Measurements from ENCODE around the gene SENP3. TPM values are rescaled to one million over a fixed set of nuclear protein-coding genes. Genes with fewer than 3 reads are reported as not detected.

Gene SENP3
- total and polyA plus RNA-seq, 2 of the 13 experiments (the other 11 are each of a cell fraction or from before 2014, with no cell fraction given), result 55.8 to 75.4 TPM

- TF ChIP-seq, protein P1, sequence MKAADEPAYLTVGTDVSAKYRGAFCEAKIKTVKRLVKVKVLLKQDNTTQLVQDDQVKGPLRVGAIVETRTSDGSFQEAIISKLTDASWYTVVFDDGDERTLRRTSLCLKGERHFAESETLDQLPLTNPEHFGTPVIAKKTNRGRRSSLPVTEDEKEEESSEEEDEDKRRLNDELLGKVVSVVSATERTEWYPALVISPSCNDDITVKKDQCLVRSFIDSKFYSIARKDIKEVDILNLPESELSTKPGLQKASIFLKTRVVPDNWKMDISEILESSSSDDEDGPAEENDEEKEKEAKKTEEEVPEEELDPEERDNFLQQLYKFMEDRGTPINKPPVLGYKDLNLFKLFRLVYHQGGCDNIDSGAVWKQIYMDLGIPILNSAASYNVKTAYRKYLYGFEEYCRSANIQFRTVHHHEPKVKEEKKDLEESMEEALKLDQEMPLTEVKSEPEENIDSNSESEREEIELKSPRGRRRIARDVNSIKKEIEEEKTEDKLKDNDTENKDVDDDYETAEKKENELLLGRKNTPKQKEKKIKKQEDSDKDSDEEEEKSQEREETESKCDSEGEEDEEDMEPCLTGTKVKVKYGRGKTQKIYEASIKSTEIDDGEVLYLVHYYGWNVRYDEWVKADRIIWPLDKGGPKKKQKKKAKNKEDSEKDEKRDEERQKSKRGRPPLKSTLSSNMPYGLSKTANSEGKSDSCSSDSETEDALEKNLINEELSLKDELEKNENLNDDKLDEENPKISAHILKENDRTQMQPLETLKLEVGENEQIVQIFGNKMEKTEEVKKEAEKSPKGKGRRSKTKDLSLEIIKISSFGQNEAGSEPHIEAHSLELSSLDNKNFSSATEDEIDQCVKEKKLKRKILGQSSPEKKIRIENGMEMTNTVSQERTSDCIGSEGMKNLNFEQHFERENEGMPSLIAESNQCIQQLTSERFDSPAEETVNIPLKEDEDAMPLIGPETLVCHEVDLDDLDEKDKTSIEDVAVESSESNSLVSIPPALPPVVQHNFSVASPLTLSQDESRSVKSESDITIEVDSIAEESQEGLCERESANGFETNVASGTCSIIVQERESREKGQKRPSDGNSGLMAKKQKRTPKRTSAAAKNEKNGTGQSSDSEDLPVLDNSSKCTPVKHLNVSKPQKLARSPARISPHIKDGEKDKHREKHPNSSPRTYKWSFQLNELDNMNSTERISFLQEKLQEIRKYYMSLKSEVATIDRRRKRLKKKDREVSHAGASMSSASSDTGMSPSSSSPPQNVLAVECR (CRISPR knock-in tag; IDR thresholded peaks at IDR 0.05; ENCODE audit: borderline replicate concordance), result peak; percentile 89
- TF ChIP-seq SRSF4 (IDR thresholded peaks at IDR 0.05; ENCODE audit: low read depth, low read length, poor library complexity, severe bottlenecking), result no peak
- TF ChIP-seq ATF7-NPFF (CRISPR knock-in tag; IDR thresholded peaks at IDR 0.05; ENCODE audit: low read depth), result peak; percentile 68
- TF ChIP-seq, protein P2, sequence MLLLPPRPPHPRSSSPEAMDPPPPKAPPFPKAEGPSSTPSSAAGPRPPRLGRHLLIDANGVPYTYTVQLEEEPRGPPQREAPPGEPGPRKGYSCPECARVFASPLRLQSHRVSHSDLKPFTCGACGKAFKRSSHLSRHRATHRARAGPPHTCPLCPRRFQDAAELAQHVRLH (CRISPR knock-in tag; IDR thresholded peaks at IDR 0.05; ENCODE audit: borderline replicate concordance, low read depth), result peak; percentile 85; the same call in 1 of the 2 replicates
- peak; percentile 30 for TF ChIP-seq MIXL1 (CRISPR knock-in tag; IDR thresholded peaks at IDR 0.05)
- no peak for TF ChIP-seq ZSCAN20 (CRISPR knock-in tag; IDR thresholded peaks at IDR 0.05; ENCODE audit: borderline replicate concordance)
- TF ChIP-seq, protein P3, sequence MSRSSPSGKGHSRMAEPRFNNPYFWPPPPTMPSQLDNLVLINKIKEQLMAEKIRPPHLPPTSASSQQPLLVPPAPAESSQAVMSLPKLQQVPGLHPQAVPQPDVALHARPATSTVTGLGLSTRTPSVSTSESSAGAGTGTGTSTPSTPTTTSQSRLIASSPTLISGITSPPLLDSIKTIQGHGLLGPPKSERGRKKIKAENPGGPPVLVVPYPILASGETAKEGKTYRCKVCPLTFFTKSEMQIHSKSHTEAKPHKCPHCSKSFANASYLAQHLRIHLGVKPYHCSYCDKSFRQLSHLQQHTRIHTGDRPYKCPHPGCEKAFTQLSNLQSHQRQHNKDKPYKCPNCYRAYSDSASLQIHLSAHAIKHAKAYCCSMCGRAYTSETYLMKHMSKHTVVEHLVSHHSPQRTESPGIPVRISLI (CRISPR knock-in tag; IDR thresholded peaks at IDR 0.05; ENCODE audit: borderline replicate concordance), result no peak
- peak; percentile 35; the same call in 1 of the 2 replicates for TF ChIP-seq ZNF670 (CRISPR knock-in tag; IDR thresholded peaks at IDR 0.05; ENCODE audit: borderline replicate concordance)
- TF ChIP-seq CC2D1A (CRISPR knock-in tag; IDR thresholded peaks at IDR 0.05), result no peak
- peak; percentile 80 for TF ChIP-seq HNF1B (CRISPR knock-in tag; IDR thresholded peaks at IDR 0.05)
- peak; percentile 37; the same call in 1 of the 2 replicates for TF ChIP-seq HHEX (CRISPR knock-in tag; IDR thresholded peaks at IDR 0.05)
- TF ChIP-seq, protein P4, sequence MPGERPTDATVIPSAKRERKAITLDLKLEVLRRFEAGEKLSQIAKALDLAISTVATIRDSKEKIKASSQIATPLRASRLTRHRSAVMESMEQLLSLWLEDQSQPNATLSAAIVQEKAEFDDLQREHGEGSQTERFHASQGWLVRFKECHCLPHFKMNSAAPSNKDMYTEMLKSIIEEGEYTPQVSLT (CRISPR knock-in tag; IDR thresholded peaks at IDR 0.05; ENCODE audit: borderline replicate concordance, low read depth), result no peak
- TF ChIP-seq ARHGAP35 (CRISPR knock-in tag; IDR thresholded peaks at IDR 0.05; ENCODE audit: borderline replicate concordance), result 0 out of 2 replicates have a peak, but pooled peaks have one; percentile 19
- no peak for TF ChIP-seq PCBP1 (IDR thresholded peaks at IDR 0.05; ENCODE audit: borderline replicate concordance, low read depth, low read length)
- TF ChIP-seq ZFP91 (CRISPR knock-in tag; IDR thresholded peaks at IDR 0.05; ENCODE audit: borderline replicate concordance), result peak; percentile 76; the same call in 1 of the 2 replicates
- TF ChIP-seq, protein P5, sequence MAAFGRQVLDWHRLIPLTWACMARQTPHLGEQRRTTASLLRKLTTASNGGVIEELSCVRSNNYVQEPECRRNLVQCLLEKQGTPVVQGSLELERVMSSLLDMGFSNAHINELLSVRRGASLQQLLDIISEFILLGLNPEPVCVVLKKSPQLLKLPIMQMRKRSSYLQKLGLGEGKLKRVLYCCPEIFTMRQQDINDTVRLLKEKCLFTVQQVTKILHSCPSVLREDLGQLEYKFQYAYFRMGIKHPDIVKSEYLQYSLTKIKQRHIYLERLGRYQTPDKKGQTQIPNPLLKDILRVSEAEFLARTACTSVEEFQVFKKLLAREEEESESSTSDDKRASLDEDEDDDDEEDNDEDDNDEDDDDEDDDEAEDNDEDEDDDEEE (CRISPR knock-in tag; IDR thresholded peaks at IDR 0.05), result peak; percentile 71; the same call in 1 of the 2 replicates
These were observed 21.8 kb downstream of the SENP3 start, which contains the start of gene MPDU1 (continued) for GRCh38 chr17:7583253-7584109.
